ENCODE data around the gene TMTC2.

The TMTC2 gene

DNA sequence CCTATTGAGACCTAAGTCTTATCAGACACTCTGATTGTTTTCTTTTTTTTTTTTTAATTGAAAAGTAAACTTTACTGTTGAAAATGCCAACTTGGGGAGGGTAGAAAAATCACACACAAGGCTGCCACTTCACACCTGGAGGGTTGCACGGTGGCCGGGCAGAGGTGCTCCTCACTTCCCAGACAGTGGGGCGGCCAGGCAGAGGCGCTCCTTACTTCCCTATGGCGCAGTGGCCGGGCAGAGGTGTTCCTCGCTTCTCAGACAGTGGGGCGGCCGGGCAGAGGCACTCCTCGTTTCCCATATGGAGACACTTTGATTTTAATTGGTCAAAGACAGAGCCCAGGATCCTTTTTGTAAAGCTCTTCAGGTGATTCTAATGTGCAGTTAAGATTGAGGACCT is 399.3 kb downstream of the TMTC2 start:
- H3K4me1 ChIP-seq (ENCODE audit: insufficient read depth, insufficient read length), result no peaks in the 10 kb centered on the region
- H3K9me3 ChIP-seq (ENCODE audit: insufficient read depth, low read length), result no peaks in the 10 kb centered on the region
- H3K9ac ChIP-seq (ENCODE audit: insufficient read length, low read depth), result no peak overlapping the region
- no peak overlapping the region for H3K4me3 ChIP-seq (ENCODE audit: insufficient read length, low read depth)
- H3K36me3 ChIP-seq (ENCODE audit: insufficient read depth, insufficient read length, low read length), result no peaks in the 10 kb centered on the region
- TF ChIP-seq ZNF274 (IDR thresholded peaks at IDR 0.05; ENCODE audit: low read depth, low read length) (no peak), SUZ12 (IDR thresholded peaks at IDR 0.05; ENCODE audit: extremely low read depth, insufficient read depth, insufficient read length) (no peak), YY1 (IDR thresholded peaks at IDR 0.05; ENCODE audit: insufficient read depth, insufficient read length) (no peak)
- no peak for DNase-seq (ENCODE audit: low read depth, low spot score)
- no peaks in the 10 kb centered on the region for H3K27me3 ChIP-seq (ENCODE audit: insufficient read depth, insufficient read length)

DNA sequence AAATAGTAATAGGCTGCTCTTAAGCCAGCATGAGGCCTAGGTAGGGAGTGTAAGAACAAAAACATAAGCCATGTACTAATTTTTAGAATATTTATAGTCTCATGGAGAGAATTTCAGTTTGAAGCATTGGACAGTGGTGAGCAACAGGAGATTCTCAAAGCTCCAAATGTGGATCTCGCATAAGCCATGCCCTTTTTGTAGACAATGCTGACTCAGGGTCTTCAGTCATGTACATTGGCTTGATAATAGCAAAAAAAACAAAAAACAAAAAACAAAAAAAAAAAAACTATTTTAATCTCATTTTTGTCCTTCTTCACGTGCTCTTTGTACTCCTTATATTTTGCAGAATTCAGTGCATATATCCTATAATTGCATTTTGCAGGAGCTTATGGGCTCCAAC is 402.9 kb downstream of the TMTC2 start:
- no peaks in the 10 kb centered on the region for H3K9me3 ChIP-seq (ENCODE audit: insufficient read depth, low read length)
- DNase-seq (ENCODE audit: low read depth, low spot score), result no peak
- no peaks in the 10 kb centered on the region for H3K27me3 ChIP-seq (ENCODE audit: insufficient read depth, insufficient read length)
- H3K9ac ChIP-seq (ENCODE audit: insufficient read length, low read depth), result no peak overlapping the region
- H3K4me1 ChIP-seq (ENCODE audit: insufficient read depth, insufficient read length), result peaks cover 2% of the 10 kb centered on the region
- no peaks in the 10 kb centered on the region for H3K36me3 ChIP-seq (ENCODE audit: insufficient read depth, insufficient read length, low read length)
- TF ChIP-seq YY1 (IDR thresholded peaks at IDR 0.05; ENCODE audit: insufficient read depth, insufficient read length), result no peak
- TF ChIP-seq ZNF274 (IDR thresholded peaks at IDR 0.05; ENCODE audit: low read depth, low read length), result no peak
- TF ChIP-seq SUZ12 (IDR thresholded peaks at IDR 0.05; ENCODE audit: extremely low read depth, insufficient read depth, insufficient read length), result no peak
- H3K4me3 ChIP-seq (ENCODE audit: insufficient read length, low read depth), result no peak overlapping the region

DNA sequence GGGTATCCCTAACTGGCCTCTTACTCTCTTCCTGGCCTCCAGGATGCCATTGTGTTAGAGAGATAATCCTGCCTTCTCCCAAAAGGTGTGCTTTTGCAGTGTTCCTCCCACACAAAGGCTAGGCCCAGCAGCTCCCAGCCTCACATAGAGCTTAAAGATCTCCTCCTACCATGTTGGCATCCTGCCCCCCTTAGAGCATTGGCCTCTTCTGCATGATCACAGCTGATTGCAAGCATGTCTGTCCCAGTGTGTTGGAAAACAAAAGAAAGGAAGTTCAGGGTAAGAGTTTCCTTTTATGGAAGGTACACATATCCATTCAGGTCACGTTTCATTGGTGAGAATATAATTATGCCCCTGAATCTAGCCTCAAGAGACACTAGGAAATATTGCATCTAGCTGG is 405.4 kb downstream of the TMTC2 start:
- no peak for DNase-seq (ENCODE audit: low read depth, low spot score)
- Histone ChIP-seq H3K27me3 (ENCODE audit: insufficient read depth, insufficient read length) (no peaks in the 10 kb centered on the region), H3K9me3 (ENCODE audit: insufficient read depth, low read length) (no peaks in the 10 kb centered on the region), H3K36me3 (ENCODE audit: insufficient read depth, insufficient read length, low read length) (no peaks in the 10 kb centered on the region), H3K4me1 (ENCODE audit: insufficient read depth, insufficient read length) (peaks cover 2% of the 10 kb centered on the region), H3K4me3 (ENCODE audit: insufficient read length, low read depth) (no peak overlapping the region), H3K9ac (ENCODE audit: insufficient read length, low read depth) (no peak overlapping the region)
- TF ChIP-seq SUZ12 (IDR thresholded peaks at IDR 0.05; ENCODE audit: extremely low read depth, insufficient read depth, insufficient read length), result no peak
- TF ChIP-seq YY1 (IDR thresholded peaks at IDR 0.05; ENCODE audit: insufficient read depth, insufficient read length), result no peak
- TF ChIP-seq ZNF274 (IDR thresholded peaks at IDR 0.05; ENCODE audit: low read depth, low read length), result no peak

DNA sequence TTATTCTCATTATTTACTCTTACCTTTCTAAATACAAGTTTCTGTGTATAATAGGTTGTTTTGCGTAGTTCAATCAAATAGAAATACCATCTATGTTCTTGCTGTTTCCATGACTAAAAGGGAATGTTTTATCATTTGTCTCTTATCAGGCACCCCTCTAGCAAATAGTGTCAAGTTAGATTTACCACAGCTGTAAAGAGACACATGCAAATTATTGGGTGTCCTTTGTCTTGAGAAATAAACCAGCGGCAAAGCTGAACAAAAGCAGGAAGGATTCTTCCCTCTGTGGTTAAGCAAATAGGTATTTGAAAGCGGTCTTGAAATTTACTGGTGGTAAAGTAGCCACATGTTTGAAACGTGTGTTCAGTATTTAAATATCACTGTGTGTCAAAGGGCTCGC is 405.9 kb downstream of the TMTC2 start:
- TF ChIP-seq YY1 (IDR thresholded peaks at IDR 0.05; ENCODE audit: insufficient read depth, insufficient read length) (no peak), SUZ12 (IDR thresholded peaks at IDR 0.05; ENCODE audit: extremely low read depth, insufficient read depth, insufficient read length) (no peak), ZNF274 (IDR thresholded peaks at IDR 0.05; ENCODE audit: low read depth, low read length) (no peak)
- no peaks in the 10 kb centered on the region for H3K36me3 ChIP-seq (ENCODE audit: insufficient read depth, insufficient read length, low read length)
- no peaks in the 10 kb centered on the region for H3K9me3 ChIP-seq (ENCODE audit: insufficient read depth, low read length)
- H3K9ac ChIP-seq (ENCODE audit: insufficient read length, low read depth), result no peak overlapping the region
- no peaks in the 10 kb centered on the region for H3K27me3 ChIP-seq (ENCODE audit: insufficient read depth, insufficient read length)
- DNase-seq (ENCODE audit: low read depth, low spot score), result no peak
- no peak overlapping the region for H3K4me3 ChIP-seq (ENCODE audit: insufficient read length, low read depth)
- peaks cover 2% of the 10 kb centered on the region for H3K4me1 ChIP-seq (ENCODE audit: insufficient read depth, insufficient read length)

DNA sequence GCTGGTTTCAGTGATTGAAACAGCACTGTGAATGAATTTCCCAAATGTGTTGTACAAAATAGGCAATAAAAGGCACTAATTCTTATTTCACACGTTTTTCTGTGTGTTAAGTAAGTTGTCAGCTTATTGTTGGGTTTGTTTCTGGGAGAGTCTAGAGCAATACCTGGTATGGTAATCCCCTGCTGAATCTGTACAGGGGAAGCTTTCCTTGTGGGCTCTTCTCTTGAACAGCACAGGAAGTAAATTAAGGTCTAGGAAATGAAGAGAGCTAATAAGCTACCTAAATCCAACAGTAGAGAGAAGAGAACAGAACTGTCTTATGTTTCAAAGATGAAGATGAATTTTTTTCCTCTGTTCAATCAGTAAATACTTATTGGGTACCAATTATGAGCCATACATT is 406.7 kb downstream of the TMTC2 start:
- Histone ChIP-seq H3K27me3 (ENCODE audit: insufficient read depth, insufficient read length) (no peaks in the 10 kb centered on the region), H3K9ac (ENCODE audit: insufficient read length, low read depth) (no peak overlapping the region), H3K4me1 (ENCODE audit: insufficient read depth, insufficient read length) (peaks cover 2% of the 10 kb centered on the region), H3K36me3 (ENCODE audit: insufficient read depth, insufficient read length, low read length) (no peaks in the 10 kb centered on the region), H3K9me3 (ENCODE audit: insufficient read depth, low read length) (no peaks in the 10 kb centered on the region), H3K4me3 (ENCODE audit: insufficient read length, low read depth) (no peak overlapping the region)
- TF ChIP-seq YY1 (IDR thresholded peaks at IDR 0.05; ENCODE audit: insufficient read depth, insufficient read length), result no peak
- TF ChIP-seq SUZ12 (IDR thresholded peaks at IDR 0.05; ENCODE audit: extremely low read depth, insufficient read depth, insufficient read length), result no peak
- no peak for TF ChIP-seq ZNF274 (IDR thresholded peaks at IDR 0.05; ENCODE audit: low read depth, low read length)
- no peak for DNase-seq (ENCODE audit: low read depth, low spot score)

DNA sequence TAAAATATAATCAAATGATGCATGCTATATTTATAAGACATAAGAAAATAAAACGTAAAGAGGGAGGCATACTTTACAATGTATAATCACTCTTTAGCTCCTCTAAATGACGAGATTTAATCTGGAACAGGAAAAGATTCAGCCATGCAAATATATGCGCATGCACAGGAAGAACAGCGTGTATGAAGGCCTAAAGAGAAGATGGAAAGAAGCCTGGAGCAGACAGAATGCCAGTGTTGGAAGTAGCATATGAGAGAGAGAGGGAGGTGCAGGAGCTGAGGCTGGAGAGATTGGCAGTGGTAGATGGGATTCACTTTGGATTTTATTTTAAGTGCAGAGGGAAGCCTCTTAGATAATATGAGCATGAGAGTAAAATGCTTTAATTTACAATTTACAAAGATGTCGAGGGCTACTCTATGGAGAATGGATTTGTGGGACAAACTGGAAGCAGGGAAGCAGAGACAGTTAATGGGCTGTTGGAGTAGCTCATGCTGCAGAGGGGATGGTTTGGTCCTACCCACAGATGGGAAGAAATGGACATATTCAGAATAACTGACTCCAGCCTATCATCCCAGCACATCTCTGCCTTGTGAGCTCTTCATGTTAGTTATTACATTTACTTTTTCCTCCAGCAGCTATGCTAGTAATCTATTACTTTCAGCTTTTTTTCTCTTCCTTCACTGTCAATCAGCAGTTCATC is 411.1 kb downstream of the TMTC2 start:
- no peak overlapping the region for H3K4me3 ChIP-seq (ENCODE audit: insufficient read length, low read depth)
- no peak overlapping the region for H3K9ac ChIP-seq (ENCODE audit: insufficient read length, low read depth)
- no peaks in the 10 kb centered on the region for H3K9me3 ChIP-seq (ENCODE audit: insufficient read depth, low read length)
- H3K27me3 ChIP-seq (ENCODE audit: insufficient read depth, insufficient read length), result no peaks in the 10 kb centered on the region
- no peak for TF ChIP-seq YY1 (IDR thresholded peaks at IDR 0.05; ENCODE audit: insufficient read depth, insufficient read length)
- no peak for TF ChIP-seq SUZ12 (IDR thresholded peaks at IDR 0.05; ENCODE audit: extremely low read depth, insufficient read depth, insufficient read length)
- no peak for TF ChIP-seq ZNF274 (IDR thresholded peaks at IDR 0.05; ENCODE audit: low read depth, low read length)
- DNase-seq (ENCODE audit: low read depth, low spot score), result no peak
- no peaks in the 10 kb centered on the region for H3K4me1 ChIP-seq (ENCODE audit: insufficient read depth, insufficient read length)
- no peaks in the 10 kb centered on the region for H3K36me3 ChIP-seq (ENCODE audit: insufficient read depth, insufficient read length, low read length)

DNA sequence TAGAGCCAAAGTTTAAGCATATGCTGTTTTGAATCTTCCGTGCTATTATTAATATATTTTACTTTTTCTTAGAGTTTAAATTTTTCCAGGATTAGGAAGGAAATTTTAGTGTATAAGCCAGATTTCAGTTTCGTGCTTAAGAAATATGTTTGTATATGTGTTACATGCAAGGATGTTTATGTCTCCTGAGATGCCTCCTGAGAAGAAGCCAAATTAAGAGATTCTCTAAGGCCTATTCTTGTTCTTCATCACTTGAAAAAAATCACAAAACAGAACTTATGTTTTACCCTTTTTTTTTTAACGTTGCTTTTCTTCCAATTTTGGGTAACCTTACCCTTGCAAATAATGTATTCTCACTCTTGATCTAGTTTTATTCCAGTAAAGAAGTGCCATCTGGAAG is 412.7 kb downstream of the TMTC2 start:
- no peaks in the 10 kb centered on the region for H3K27me3 ChIP-seq (ENCODE audit: insufficient read depth, insufficient read length)
- TF ChIP-seq ZNF274 (IDR thresholded peaks at IDR 0.05; ENCODE audit: low read depth, low read length) (no peak), SUZ12 (IDR thresholded peaks at IDR 0.05; ENCODE audit: extremely low read depth, insufficient read depth, insufficient read length) (no peak), YY1 (IDR thresholded peaks at IDR 0.05; ENCODE audit: insufficient read depth, insufficient read length) (no peak)
- no peak for DNase-seq (ENCODE audit: low read depth, low spot score)
- no peak overlapping the region for H3K9ac ChIP-seq (ENCODE audit: insufficient read length, low read depth)
- H3K4me1 ChIP-seq (ENCODE audit: insufficient read depth, insufficient read length), result no peaks in the 10 kb centered on the region
- no peak overlapping the region for H3K4me3 ChIP-seq (ENCODE audit: insufficient read length, low read depth)
- H3K36me3 ChIP-seq (ENCODE audit: insufficient read depth, insufficient read length, low read length), result no peaks in the 10 kb centered on the region
- no peaks in the 10 kb centered on the region for H3K9me3 ChIP-seq (ENCODE audit: insufficient read depth, low read length)
